ENCODE data around the gene NAV2.

The NAV2 gene

GRCh38 chr11:19840961-19841360 is 128.3 kb downstream of the NAV2 start:
- in situ Hi-C loops (cut with HindIII; ENCODE audit: low sequenced_read_pairs): no loop called here
- TF ChIP-seq, protein P1, sequence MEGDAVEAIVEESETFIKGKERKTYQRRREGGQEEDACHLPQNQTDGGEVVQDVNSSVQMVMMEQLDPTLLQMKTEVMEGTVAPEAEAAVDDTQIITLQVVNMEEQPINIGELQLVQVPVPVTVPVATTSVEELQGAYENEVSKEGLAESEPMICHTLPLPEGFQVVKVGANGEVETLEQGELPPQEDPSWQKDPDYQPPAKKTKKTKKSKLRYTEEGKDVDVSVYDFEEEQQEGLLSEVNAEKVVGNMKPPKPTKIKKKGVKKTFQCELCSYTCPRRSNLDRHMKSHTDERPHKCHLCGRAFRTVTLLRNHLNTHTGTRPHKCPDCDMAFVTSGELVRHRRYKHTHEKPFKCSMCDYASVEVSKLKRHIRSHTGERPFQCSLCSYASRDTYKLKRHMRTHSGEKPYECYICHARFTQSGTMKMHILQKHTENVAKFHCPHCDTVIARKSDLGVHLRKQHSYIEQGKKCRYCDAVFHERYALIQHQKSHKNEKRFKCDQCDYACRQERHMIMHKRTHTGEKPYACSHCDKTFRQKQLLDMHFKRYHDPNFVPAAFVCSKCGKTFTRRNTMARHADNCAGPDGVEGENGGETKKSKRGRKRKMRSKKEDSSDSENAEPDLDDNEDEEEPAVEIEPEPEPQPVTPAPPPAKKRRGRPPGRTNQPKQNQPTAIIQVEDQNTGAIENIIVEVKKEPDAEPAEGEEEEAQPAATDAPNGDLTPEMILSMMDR (IDR thresholded peaks at IDR 0.05; ENCODE audit: low read depth, low read length): no peak
- H3K4me3 ChIP-seq (ENCODE audit: low read depth, low read length): no peak overlapping the region
- DNase-seq (ENCODE audit: low read depth, low spot score): no peak

- DNase-seq (ENCODE audit: low read depth, low spot score): no peak
- TF ChIP-seq, protein P1 (IDR thresholded peaks at IDR 0.05; ENCODE audit: low read depth, low read length): no peak
- in situ Hi-C loops (cut with HindIII; ENCODE audit: low sequenced_read_pairs): no loop called here
- H3K4me3 ChIP-seq (ENCODE audit: low read depth, low read length): no peak overlapping the region
Measured at GRCh38 chr11:19842505-19842904, 129.9 kb downstream of the NAV2 start.

- TF ChIP-seq, protein P1 (IDR thresholded peaks at IDR 0.05; ENCODE audit: low read depth, low read length): no peak
- in situ Hi-C loops (cut with HindIII; ENCODE audit: low sequenced_read_pairs): no loop called here
- no peak for DNase-seq (ENCODE audit: low read depth, low spot score)
- H3K4me3 ChIP-seq (ENCODE audit: low read depth, low read length): no peak overlapping the region
Measured at GRCh38 chr11:19843079-19843478, 130.4 kb downstream of the NAV2 start.

DNA sequence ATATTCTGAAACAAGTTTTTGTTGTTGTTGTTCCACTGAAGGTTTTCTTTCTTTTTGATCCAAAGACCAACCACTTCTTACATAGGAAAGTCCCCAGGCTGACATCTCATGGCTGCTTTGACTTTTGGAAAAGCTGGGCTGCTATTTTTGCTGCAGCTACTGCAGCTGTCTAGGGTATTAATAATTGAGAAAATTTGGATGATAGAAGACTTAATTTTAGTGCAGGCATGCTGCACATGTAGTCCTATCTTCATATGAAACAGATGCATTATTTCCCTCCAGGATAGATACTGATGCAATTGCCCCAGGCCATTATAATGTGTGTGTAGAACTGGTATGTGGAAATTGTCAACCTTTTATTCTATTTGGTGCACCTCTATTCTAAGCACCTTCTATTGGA is 131.4 kb downstream of the NAV2 start:
- in situ Hi-C loops (cut with HindIII; ENCODE audit: low sequenced_read_pairs): no loop called here
- H3K4me3 ChIP-seq (ENCODE audit: low read depth, low read length): no peak overlapping the region
- TF ChIP-seq, protein P1 (IDR thresholded peaks at IDR 0.05; ENCODE audit: low read depth, low read length): no peak
- DNase-seq (ENCODE audit: low read depth, low spot score): no peak

GRCh38 chr11:19844806-19845205 is 132.2 kb downstream of the NAV2 start:
- H3K4me3 ChIP-seq (ENCODE audit: low read depth, low read length): no peak overlapping the region
- TF ChIP-seq, protein P1 (IDR thresholded peaks at IDR 0.05; ENCODE audit: low read depth, low read length): no peak
- in situ Hi-C loops (cut with HindIII; ENCODE audit: low sequenced_read_pairs): no loop called here
- no peak for DNase-seq (ENCODE audit: low read depth, low spot score)

- TF ChIP-seq, protein P1 (IDR thresholded peaks at IDR 0.05; ENCODE audit: low read depth, low read length): no peak
- in situ Hi-C loops (cut with HindIII; ENCODE audit: low sequenced_read_pairs): no loop called here
- no peak for DNase-seq (ENCODE audit: low read depth, low spot score)
- no peak overlapping the region for H3K4me3 ChIP-seq (ENCODE audit: low read depth, low read length)
Measured at GRCh38 chr11:19845626-19846025, 133.0 kb downstream of the NAV2 start.
